ENCODE data around the gene AKT1. TPM values are rescaled to one million over a fixed set of nuclear protein-coding genes. Genes with fewer than 3 reads are reported as not detected.
A peak's percentile ranks its signal among the peaks of the same experiment; 100 is the strongest.

Gene AKT1
- total RNA-seq, 1 donor from 2014 or later = 133 TPM

DNA sequence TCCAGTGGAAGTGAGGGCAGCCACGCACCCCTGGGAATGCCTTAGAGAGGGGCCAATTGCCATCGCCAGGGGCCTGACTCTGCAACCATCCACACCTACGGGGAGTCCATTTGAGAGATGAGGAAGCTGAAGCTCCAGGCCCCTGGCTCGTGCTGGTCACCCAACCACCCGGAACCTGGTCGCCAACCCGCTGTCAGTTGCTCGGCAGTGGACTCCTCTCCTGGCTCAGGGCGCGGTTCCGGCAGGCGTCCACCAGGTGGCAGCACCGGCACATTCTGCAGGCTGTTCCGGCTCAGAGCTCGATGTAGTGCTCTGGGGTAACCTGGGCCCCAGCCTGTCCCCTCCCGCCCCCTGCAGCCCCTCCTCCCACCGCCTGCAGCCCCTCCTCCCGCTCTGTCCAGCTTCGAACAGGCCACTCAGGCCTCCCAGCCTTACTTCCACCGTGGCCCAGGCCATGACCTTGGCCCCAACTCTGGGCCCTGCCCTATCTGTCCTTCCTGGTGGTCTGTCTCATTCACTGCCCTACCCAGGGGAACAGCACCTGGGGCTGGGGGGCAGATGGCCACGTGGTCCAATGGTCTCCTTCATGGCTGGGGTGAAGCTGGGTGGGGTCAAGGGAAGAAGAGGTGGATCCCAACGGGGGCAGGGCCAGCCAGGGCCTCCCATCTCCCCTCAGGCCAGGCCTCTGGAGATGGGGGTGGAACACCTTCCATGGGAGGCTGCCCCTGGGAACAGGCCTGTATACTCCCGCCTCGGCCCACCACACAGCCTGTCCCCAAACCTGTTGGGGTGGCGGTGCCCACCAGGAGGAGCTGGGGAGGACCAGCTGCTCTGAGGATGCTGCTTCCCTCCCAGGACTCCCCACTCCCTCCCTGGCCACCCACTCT, 26.9 kb downstream of the AKT1 start:
- peak overlapping the region; percentile 96 for H3K27ac Mint-ChIP-seq (ENCODE audit: unreplicated experiment)
- peaks cover 14% of the 10 kb centered on the region for H3K27me3 Mint-ChIP-seq (ENCODE audit: unreplicated experiment)
- no peaks in the 10 kb centered on the region for H3K9me3 Mint-ChIP-seq (ENCODE audit: unreplicated experiment)
- peak; percentile 99 for DNase-seq (ENCODE audit: low spot score)
- peaks cover 34% of the 10 kb centered on the region for H3K4me1 Mint-ChIP-seq (ENCODE audit: unreplicated experiment)
- TF ChIP-seq, protein P1, sequence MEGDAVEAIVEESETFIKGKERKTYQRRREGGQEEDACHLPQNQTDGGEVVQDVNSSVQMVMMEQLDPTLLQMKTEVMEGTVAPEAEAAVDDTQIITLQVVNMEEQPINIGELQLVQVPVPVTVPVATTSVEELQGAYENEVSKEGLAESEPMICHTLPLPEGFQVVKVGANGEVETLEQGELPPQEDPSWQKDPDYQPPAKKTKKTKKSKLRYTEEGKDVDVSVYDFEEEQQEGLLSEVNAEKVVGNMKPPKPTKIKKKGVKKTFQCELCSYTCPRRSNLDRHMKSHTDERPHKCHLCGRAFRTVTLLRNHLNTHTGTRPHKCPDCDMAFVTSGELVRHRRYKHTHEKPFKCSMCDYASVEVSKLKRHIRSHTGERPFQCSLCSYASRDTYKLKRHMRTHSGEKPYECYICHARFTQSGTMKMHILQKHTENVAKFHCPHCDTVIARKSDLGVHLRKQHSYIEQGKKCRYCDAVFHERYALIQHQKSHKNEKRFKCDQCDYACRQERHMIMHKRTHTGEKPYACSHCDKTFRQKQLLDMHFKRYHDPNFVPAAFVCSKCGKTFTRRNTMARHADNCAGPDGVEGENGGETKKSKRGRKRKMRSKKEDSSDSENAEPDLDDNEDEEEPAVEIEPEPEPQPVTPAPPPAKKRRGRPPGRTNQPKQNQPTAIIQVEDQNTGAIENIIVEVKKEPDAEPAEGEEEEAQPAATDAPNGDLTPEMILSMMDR (IDR thresholded peaks at IDR 0.05; ENCODE audit: unreplicated experiment) = peak; percentile 97
- peaks cover 28% of the 10 kb centered on the region for H3K36me3 Mint-ChIP-seq (ENCODE audit: low read depth, unreplicated experiment)
- peak overlapping the region; percentile 76 for H3K4me3 Mint-ChIP-seq (ENCODE audit: unreplicated experiment)

DNA sequence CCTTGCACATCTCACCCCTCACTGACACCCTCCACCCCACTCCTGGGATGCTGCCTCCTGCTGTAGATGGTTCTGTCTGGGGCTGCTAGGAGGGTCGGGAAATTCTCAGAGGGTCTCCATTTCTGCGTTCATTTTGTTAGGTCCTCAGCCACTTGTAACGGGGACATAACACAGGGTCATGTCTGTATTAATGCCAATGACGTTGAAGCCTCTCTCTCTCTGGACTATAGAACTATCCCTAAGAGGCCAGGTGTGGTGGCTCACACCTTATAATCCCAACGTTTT, 28.0 kb downstream of the AKT1 start:
- peaks cover 12% of the 10 kb centered on the region for H3K27me3 Mint-ChIP-seq (ENCODE audit: unreplicated experiment)
- peaks cover 28% of the 10 kb centered on the region for H3K36me3 Mint-ChIP-seq (ENCODE audit: low read depth, unreplicated experiment)
- H3K4me3 Mint-ChIP-seq (ENCODE audit: unreplicated experiment) = peak overlapping the region; percentile 76
- DNase-seq (ENCODE audit: low spot score) = no peak
- peaks cover 34% of the 10 kb centered on the region for H3K4me1 Mint-ChIP-seq (ENCODE audit: unreplicated experiment)
- H3K9me3 Mint-ChIP-seq (ENCODE audit: unreplicated experiment) = no peaks in the 10 kb centered on the region
- H3K27ac Mint-ChIP-seq (ENCODE audit: unreplicated experiment) = peak overlapping the region; percentile 96
- TF ChIP-seq, protein P1 (IDR thresholded peaks at IDR 0.05; ENCODE audit: unreplicated experiment) = no peak

DNA sequence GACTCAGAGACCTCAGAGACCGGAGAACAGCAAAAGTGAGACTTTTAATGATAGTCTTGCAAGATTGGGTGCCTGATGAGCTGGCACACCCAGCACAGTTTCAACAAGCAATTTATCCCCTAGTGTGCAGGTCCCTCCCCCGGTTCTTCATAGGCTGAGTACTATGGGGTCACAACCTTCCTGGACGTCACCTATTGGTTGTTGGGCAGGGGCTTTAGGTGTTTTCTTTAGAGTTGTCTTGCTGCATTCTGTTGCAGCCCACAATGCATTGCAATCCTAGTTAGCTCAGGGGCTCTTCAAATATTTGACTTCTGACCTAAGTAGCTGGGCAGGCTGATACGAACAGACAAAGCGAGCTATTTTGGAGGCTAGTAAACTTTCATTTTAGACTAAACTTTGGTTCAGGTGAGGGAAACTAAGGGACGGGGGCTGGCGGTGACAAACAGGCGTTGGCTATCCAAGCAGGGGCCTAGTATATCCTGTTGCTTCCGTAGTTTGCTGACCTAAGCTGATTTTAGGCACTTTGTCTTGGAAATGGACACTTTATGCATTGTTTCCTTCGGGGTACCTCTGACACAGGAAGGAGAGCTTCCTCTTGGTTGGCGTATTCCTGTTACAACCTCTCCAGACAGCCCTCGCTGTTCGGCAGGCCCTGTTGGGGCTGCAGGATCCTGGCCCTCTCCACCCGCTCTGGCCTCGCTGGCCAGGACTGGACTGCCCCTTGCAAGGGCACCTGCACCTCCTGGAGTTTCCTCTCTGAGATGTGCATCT, 28.5 kb downstream of the AKT1 start:
- Mint-ChIP-seq H3K4me1 (ENCODE audit: unreplicated experiment) (peaks cover 34% of the 10 kb centered on the region), H3K9me3 (ENCODE audit: unreplicated experiment) (no peaks in the 10 kb centered on the region), H3K27me3 (ENCODE audit: unreplicated experiment) (peaks cover 11% of the 10 kb centered on the region), H3K4me3 (ENCODE audit: unreplicated experiment) (peak overlapping the region; percentile 76), H3K36me3 (ENCODE audit: low read depth, unreplicated experiment) (peaks cover 29% of the 10 kb centered on the region), H3K27ac (ENCODE audit: unreplicated experiment) (peak overlapping the region; percentile 96)
- TF ChIP-seq, protein P1 (IDR thresholded peaks at IDR 0.05; ENCODE audit: unreplicated experiment) = no peak
- DNase-seq (ENCODE audit: low spot score) = peak; percentile 48

DNA sequence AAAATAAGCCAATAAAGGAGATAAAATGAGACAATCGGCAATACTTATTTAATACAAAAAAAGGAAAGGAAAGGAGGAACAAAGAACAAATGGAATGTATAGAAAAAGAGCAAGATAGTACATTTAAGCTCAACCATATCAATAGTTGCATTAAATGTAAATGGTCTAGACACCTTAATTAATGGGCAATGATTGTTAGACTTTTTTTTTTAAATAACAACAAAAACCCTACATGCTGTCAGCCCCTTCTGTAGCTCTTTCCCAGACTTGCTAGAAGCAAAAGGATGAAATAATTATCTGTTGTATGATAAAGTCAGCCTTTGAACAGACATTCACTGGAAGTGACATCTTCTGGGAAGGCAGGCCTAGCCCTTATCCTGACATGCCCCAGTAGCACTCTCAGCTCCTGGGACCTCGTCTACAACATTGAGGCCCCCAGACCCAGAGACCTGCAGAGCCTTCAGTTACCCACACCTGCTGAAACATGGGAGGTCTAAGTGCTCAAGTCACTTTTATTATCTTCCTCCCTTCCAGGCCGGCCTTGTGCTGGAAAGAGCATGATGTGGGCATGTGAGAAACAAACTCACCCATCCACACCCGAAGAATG, 29.2 kb downstream of the AKT1 start:
- DNase-seq (ENCODE audit: low spot score) = no peak
- TF ChIP-seq, protein P1 (IDR thresholded peaks at IDR 0.05; ENCODE audit: unreplicated experiment) = no peak
- Mint-ChIP-seq H3K4me3 (ENCODE audit: unreplicated experiment) (peak overlapping the region; percentile 23), H3K9me3 (ENCODE audit: unreplicated experiment) (no peaks in the 10 kb centered on the region), H3K27ac (ENCODE audit: unreplicated experiment) (peak overlapping the region; percentile 96), H3K4me1 (ENCODE audit: unreplicated experiment) (peaks cover 34% of the 10 kb centered on the region), H3K27me3 (ENCODE audit: unreplicated experiment) (peaks cover 9% of the 10 kb centered on the region), H3K36me3 (ENCODE audit: low read depth, unreplicated experiment) (peaks cover 28% of the 10 kb centered on the region)

All from endothelial cell (in vitro differentiated cells).